HepG2 (cell line): Measurements from ENCODE around the gene THBS4. TPM values are rescaled to one million over a fixed set of nuclear protein-coding genes. Genes with fewer than 3 reads are reported as not detected.

Source experiments
- ATAC-seq: fragments of 200-7000 bp; cut with Tn5 transposase; 3 replicates; pipeline ENCODE4 v1.9.1; 2020; ENCODE audit warnings: mild to moderate bottlenecking, moderate library complexity
- BruUV-seq: library from RNA; stranded (reverse); fragments of 400-500 nt; replicated peaks from 2 replicates; lab custom pipeline; 2021; lab: Mats Ljungman, UMichigan
- CTCF ChIA-PET: fragments of 300-600 bp; formaldehyde crosslinking; extraction: SDS; loops from one replicate; lab custom pipeline; 2021; ENCODE audit warnings: low total read pairs, inconsistent platforms, low intra/inter-chr PET ratio; lab: Yijun Ruan, JAX
- POLR2A ChIA-PET: fragments of 350-600 bp; sonication (Branson Sonifier 250); formaldehyde crosslinking; loops from one replicate; lab custom pipeline; 2020; ENCODE audit warnings: antibody characterized with exemption, inconsistent platforms; lab: Yijun Ruan, JAX
- DNase-seq: peaks from one replicate; pipeline ENCODE4 v3.0.0-alpha.2; 2015; ENCODE audit warnings: low spot score
- FAIRE-seq: peaks from 3 replicates; lab custom pipeline; 2011; peaks lifted over from hg19 to GRCh38; lab: Jason Lieb, UNC
- H2AFZ ChIP-seq: one replicate; pipeline ENCODE4 v1.6.1; 2011; ENCODE audit warnings: low read length, inconsistent platforms
- H3K27ac ChIP-seq: fragments of 300-600 bp; 3 replicates; pipeline ENCODE4 v1.8.0; 2011; ENCODE audit warnings: mixed run types, mild to moderate bottlenecking, mixed read lengths, low read length, inconsistent platforms; ENCODE audit not compliant: insufficient read depth; ENCODE audit errors: extremely low read length
- H3K27me3 ChIP-seq, 2 experiments: fragments of 200-600 bp in 1 of 2; 2 replicates in 1 of 2; 3 replicates in 1 of 2; pipeline versions ENCODE4 v1.6.0 to v1.8.0; 2011; ENCODE audit warnings: low read length in 2 of 2, mild to moderate bottlenecking in 2 of 2, moderate library complexity in 2 of 2, inconsistent platforms in 1 of 2; ENCODE audit not compliant: insufficient read depth in 2 of 2, control insufficient read depth in 1 of 2
- H3K36me3 ChIP-seq, 2 experiments: fragments of 200-600 bp in 1 of 2; replicated peaks in 1 of 2; 2 replicates in 1 of 2; 3 replicates in 1 of 2; pipeline versions ENCODE4 v1.5.1 to v1.8.0; 2011; ENCODE audit warnings: low read length in 2 of 2, inconsistent platforms in 1 of 2; ENCODE audit not compliant: insufficient read depth in 2 of 2, control insufficient read depth in 1 of 2
- H3K4me1 ChIP-seq: 2 replicates; pipeline ENCODE4 v1.5.1; 2012; ENCODE audit warnings: low read length, inconsistent platforms; ENCODE audit not compliant: insufficient read depth
- H3K4me2 ChIP-seq: 2 replicates; pipeline ENCODE4 v1.6.0; 2011; ENCODE audit warnings: low read depth, low read length, inconsistent platforms
- H3K4me3 ChIP-seq, 3 experiments: fragments of 200-600 bp in 1 of 3; sonication (generic), shearing (Covaris generic) in 1 of 3; replicated peaks in 1 of 3; 2 replicates each; pipeline ENCODE4 v1.5.1; 2011 to 2016; ENCODE audit warnings: low read length in 3 of 3, inconsistent platforms in 2 of 3, low read depth in 2 of 3, mild to moderate bottlenecking in 2 of 3, control low read depth in 1 of 3, mixed read lengths in 1 of 3; ENCODE audit not compliant: insufficient read depth in 1 of 3
- H3K79me2 ChIP-seq: one replicate; pipeline ENCODE4 v1.6.1; 2011; ENCODE audit warnings: low read length, inconsistent platforms; ENCODE audit not compliant: insufficient read depth
- H3K9ac ChIP-seq: 2 replicates; pipeline ENCODE4 v1.6.0; 2011; ENCODE audit warnings: mild to moderate bottlenecking, low read depth, low read length, inconsistent platforms; ENCODE audit not compliant: insufficient read depth
- H3K9me3 ChIP-seq: 2 replicates; pipeline ENCODE4 v1.5.1; 2012; ENCODE audit warnings: mild to moderate bottlenecking, low read length
- H4K20me1 ChIP-seq: 2 replicates; pipeline ENCODE4 v1.6.0; 2011; ENCODE audit warnings: inconsistent platforms, mild to moderate bottlenecking, low read length, moderate library complexity; ENCODE audit not compliant: insufficient read depth
- AKAP8 ChIP-seq: sonication (generic); formaldehyde crosslinking; IDR thresholded peaks from 2 replicates; pipeline ENCODE4 v1.5.1; 2020; ENCODE audit warnings: mild to moderate bottlenecking, missing genetic modification reagents
- NFATC3 ChIP-seq: sonication (generic); formaldehyde crosslinking; IDR thresholded peaks from 2 replicates; pipeline ENCODE4 v1.5.1; 2020; ENCODE audit warnings: mild to moderate bottlenecking, missing genetic modification reagents
- NR3C1 ChIP-seq: sonication (generic); formaldehyde crosslinking; IDR thresholded peaks from 2 replicates; pipeline ENCODE4 v1.4.0; 2020; ENCODE audit warnings: missing genetic modification reagents
- SP2 ChIP-seq: sonication (generic); formaldehyde crosslinking; IDR thresholded peaks from 2 replicates; pipeline ENCODE4 v1.5.1; 2020; ENCODE audit warnings: mild to moderate bottlenecking, missing genetic modification reagents
- SRSF4 ChIP-seq: fragments of 200-400 bp; formaldehyde crosslinking; IDR thresholded peaks from one replicate; pipeline ENCODE4 v1.6.1; 2018; ENCODE audit warnings: mild to moderate bottlenecking, low read depth, low read length, moderate library complexity; ENCODE audit not compliant: poor library complexity, severe bottlenecking
- STAT5B ChIP-seq: sonication (generic); formaldehyde crosslinking; IDR thresholded peaks from 2 replicates; pipeline ENCODE4 v1.4.0; 2020; ENCODE audit warnings: missing genetic modification reagents
- ZNF260 ChIP-seq: sonication (generic); formaldehyde crosslinking; IDR thresholded peaks from 2 replicates; pipeline ENCODE4 v1.4.0; 2020; ENCODE audit warnings: missing genetic modification reagents, low read depth, mild to moderate bottlenecking, borderline replicate concordance
- ZNF678 ChIP-seq: sonication (generic); formaldehyde crosslinking; IDR thresholded peaks from 2 replicates; pipeline ENCODE4 v1.4.0; 2020; ENCODE audit warnings: mild to moderate bottlenecking, missing genetic modification reagents
- ZNF761 ChIP-seq: sonication (generic); formaldehyde crosslinking; conservative IDR thresholded peaks from 2 replicates; pipeline ENCODE4 v1.4.0; 2020; ENCODE audit warnings: mild to moderate bottlenecking, missing genetic modification reagents
- WGBS: methylation state at CpG from one replicate; pipeline ENCODE4 v1.1.6; 2017; ENCODE audit warnings: low lambda C conversion rate; 5-methylcytosine and 5-hydroxymethylcytosine counted together
- in situ Hi-C: cut with HindIII; loops from 2 replicates; pipeline ENCODE4 v1.10.0; 2017; ENCODE audit warnings: low pct_unique_long_range_greater_than_20kb; ENCODE audit not compliant: extremely low pct_ligation_motif_present
- intact Hi-C: fragments of 100-400 bp; cut with micrococcal nuclease; formaldehyde crosslinking; loops from one replicate; pipeline ENCODE4 v1.10.0; 2022; ENCODE audit not compliant: unreplicated experiment
- polyA plus RNA-seq, 8 experiments: library from polyadenylated mRNA; depleted of rRNA in 3 of 8; stranded (reverse) in 7 of 8; unstranded in 1 of 8; fragments of >200 nt; fragmentation: Illumina TruSeq in 4 of 8; extraction: Trizol in 4 of 8; gene quantifications; 2 replicates each; pipeline versions ENCODE4 v1.2.1 to v1.2.3, GENCODE V29; 2011 to 2016; ENCODE audit warnings: low read depth in 4 of 8, missing spikeins in 1 of 8, mixed read lengths in 1 of 8; ENCODE audit not compliant: insufficient read depth in 1 of 8
- total RNA-seq, 5 experiments: library from RNA; depleted of rRNA; stranded (reverse); fragments of >200 nt; fragmentation: Illumina TruSeq; extraction: Trizol; gene quantifications; 2 replicates each; pipeline ENCODE4 v1.2.3, GENCODE V29; 2016; ENCODE audit warnings: low read depth in 1 of 5
- TF ChIP-seq, protein P1 (sequence below), 2 experiments: sonication (generic) in 1 of 2; formaldehyde crosslinking in 1 of 2; IDR thresholded peaks; 2 replicates each; pipeline versions ENCODE4 v1.4.0 to v1.6.1; 2018 to 2020; ENCODE audit warnings: missing genetic modification reagents in 2 of 2, borderline replicate concordance in 1 of 2, low read depth in 1 of 2, mild to moderate bottlenecking in 1 of 2, missing biosample characterization in 1 of 2
- TF ChIP-seq, protein P2 (sequence below): sonication (generic); formaldehyde crosslinking; IDR thresholded peaks from 2 replicates; pipeline ENCODE4 v1.4.0; 2020; ENCODE audit warnings: mild to moderate bottlenecking, missing genetic modification reagents, borderline replicate concordance
- TF ChIP-seq, protein P3 (sequence below): sonication (generic); formaldehyde crosslinking; IDR thresholded peaks from 2 replicates; pipeline ENCODE4 v1.4.0; 2020; ENCODE audit warnings: mild to moderate bottlenecking, missing genetic modification reagents

Gene THBS4
- total and polyA plus RNA-seq, 2 of the 13 experiments (the other 11 are each of a cell fraction or from before 2014, with no cell fraction given) = 0.60 to 1.2 TPM

GRCh38 chr5:80064124-80064523, 29.0 kb downstream of the THBS4 start:
- no peak overlapping the region for H2AFZ ChIP-seq
- in situ Hi-C loops (no loop called here), intact Hi-C loops (no loop called here)
- no peak overlapping the region for H3K27ac ChIP-seq
- H3K9ac ChIP-seq = no peak overlapping the region
- H4K20me1 ChIP-seq = no peaks in the 10 kb centered on the region
- FAIRE-seq (no peak), ATAC-seq (no peak), DNase-seq (no peak)
- no peak for TF ChIP-seq SRSF4
- TF ChIP-seq SP2 = no peak
- no peak for TF ChIP-seq ZNF761 (CRISPR knock-in tag)
- CTCF ChIA-PET = no interaction called here
- POLR2A ChIA-PET = no interaction called here
- H3K9me3 ChIP-seq = no peaks in the 10 kb centered on the region
- H3K36me3 ChIP-seq = no peaks in the 10 kb centered on the region
- H3K4me1 ChIP-seq = peaks cover 28% of the 10 kb centered on the region
- H3K79me2 ChIP-seq = no peaks in the 10 kb centered on the region
- no TSS peak for BruUV-seq
- no peak overlapping the region for H3K4me3 ChIP-seq
- peaks cover 0 to 6% of the 10 kb centered on the region in 2 experiments; a peak in 1 of 5 replicates for H3K27me3 ChIP-seq
- no peak overlapping the region for H3K4me2 ChIP-seq

DNA sequence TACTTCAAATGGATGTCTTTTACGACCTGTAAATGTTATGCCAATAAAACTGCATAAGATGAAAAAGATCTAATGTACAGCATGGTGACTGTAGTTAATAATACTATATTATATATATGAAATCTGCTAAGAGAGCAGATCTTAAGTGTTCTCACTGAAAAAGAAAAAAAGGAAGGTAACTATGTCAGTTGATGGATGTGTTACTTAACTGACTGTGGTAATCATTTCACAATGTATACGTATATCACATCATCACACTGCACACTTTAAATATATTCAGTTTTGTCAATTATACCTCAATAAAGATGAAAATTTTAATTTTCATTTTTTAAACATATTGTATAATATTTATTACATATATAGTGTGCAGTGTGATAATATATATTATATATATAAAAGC, 31.9 kb downstream of the THBS4 start:
- no peak overlapping the region for H3K4me3 ChIP-seq
- H2AFZ ChIP-seq = no peak overlapping the region
- intact Hi-C loops = no loop called here
- no peak overlapping the region for H3K27ac ChIP-seq
- no peaks in the 10 kb centered on the region for H3K9me3 ChIP-seq
- in situ Hi-C loops = no loop called here
- no peak for ATAC-seq
- H3K79me2 ChIP-seq = no peaks in the 10 kb centered on the region
- H3K9ac ChIP-seq = no peak overlapping the region
- H3K36me3 ChIP-seq = no peaks in the 10 kb centered on the region
- no peak for DNase-seq
- peaks cover 11% of the 10 kb centered on the region for H3K4me1 ChIP-seq
- TF ChIP-seq STAT5B (CRISPR knock-in tag) = no peak
- TF ChIP-seq AKAP8 (CRISPR knock-in tag) = no peak
- TF ChIP-seq NR3C1 (CRISPR knock-in tag) = no peak
- TF ChIP-seq, protein P1, sequence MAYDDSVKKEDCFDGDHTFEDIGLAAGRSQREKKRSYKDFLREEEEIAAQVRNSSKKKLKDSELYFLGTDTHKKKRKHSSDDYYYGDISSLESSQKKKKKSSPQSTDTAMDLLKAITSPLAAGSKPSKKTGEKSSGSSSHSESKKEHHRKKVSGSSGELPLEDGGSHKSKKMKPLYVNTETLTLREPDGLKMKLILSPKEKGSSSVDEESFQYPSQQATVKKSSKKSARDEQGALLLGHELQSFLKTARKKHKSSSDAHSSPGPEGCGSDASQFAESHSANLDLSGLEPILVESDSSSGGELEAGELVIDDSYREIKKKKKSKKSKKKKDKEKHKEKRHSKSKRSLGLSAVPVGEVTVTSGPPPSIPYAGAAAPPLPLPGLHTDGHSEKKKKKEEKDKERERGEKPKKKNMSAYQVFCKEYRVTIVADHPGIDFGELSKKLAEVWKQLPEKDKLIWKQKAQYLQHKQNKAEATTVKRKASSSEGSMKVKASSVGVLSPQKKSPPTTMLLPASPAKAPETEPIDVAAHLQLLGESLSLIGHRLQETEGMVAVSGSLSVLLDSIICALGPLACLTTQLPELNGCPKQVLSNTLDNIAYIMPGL (CRISPR knock-in tag; IDR thresholded peaks at IDR 0.05; ENCODE audit: borderline replicate concordance in 1 of 2, low read depth in 1 of 2) = no peak
- TF ChIP-seq NFATC3 (CRISPR knock-in tag) = no peak
- no peak for TF ChIP-seq ZNF260 (CRISPR knock-in tag)
- no peak for TF ChIP-seq ZNF678 (CRISPR knock-in tag)
- TF ChIP-seq, protein P2, sequence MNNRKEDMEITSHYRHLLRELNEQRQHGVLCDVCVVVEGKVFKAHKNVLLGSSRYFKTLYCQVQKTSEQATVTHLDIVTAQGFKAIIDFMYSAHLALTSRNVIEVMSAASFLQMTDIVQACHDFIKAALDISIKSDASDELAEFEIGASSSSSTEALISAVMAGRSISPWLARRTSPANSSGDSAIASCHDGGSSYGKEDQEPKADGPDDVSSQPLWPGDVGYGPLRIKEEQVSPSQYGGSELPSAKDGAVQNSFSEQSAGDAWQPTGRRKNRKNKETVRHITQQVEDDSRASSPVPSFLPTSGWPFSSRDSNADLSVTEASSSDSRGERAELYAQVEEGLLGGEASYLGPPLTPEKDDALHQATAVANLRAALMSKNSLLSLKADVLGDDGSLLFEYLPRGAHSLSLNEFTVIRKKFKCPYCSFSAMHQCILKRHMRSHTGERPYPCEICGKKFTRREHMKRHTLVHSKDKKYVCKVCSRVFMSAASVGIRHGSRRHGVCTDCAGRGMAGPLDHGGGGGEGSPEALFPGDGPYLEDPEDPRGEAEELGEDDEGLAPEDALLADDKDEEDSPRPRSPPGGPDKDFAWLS (CRISPR knock-in tag) = no peak
- TF ChIP-seq, protein P3, sequence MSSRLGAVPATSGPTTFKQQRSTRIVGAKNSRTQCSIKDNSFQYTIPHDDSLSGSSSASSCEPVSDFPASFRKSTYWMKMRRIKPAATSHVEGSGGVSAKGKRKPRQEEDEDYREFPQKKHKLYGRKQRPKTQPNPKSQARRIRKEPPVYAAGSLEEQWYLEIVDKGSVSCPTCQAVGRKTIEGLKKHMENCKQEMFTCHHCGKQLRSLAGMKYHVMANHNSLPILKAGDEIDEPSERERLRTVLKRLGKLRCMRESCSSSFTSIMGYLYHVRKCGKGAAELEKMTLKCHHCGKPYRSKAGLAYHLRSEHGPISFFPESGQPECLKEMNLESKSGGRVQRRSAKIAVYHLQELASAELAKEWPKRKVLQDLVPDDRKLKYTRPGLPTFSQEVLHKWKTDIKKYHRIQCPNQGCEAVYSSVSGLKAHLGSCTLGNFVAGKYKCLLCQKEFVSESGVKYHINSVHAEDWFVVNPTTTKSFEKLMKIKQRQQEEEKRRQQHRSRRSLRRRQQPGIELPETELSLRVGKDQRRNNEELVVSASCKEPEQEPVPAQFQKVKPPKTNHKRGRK (CRISPR knock-in tag) = no peak
- BruUV-seq = no TSS peak
- no peak for FAIRE-seq
- H4K20me1 ChIP-seq = no peaks in the 10 kb centered on the region
- no peak overlapping the region for H3K4me2 ChIP-seq
- ChIA-PET POLR2A (no interaction called here), CTCF (no interaction called here)
- WGBS = 32% methylated on average over 2 of the region's 2 CpGs
- H3K27me3 ChIP-seq = 0 out of 5 replicates have a peak, but pooled peaks cover 0 to 6% of the 10 kb centered on the region in 2 experiments
